ENCODE results near the gene KIF1B. TPM values are rescaled to one million over a fixed set of nuclear protein-coding genes. Genes with fewer than 3 reads are reported as not detected.

Gene KIF1B
- total RNA-seq, 2 experiments from 2014 or later = 7.9 to 9.7 TPM

DNA sequence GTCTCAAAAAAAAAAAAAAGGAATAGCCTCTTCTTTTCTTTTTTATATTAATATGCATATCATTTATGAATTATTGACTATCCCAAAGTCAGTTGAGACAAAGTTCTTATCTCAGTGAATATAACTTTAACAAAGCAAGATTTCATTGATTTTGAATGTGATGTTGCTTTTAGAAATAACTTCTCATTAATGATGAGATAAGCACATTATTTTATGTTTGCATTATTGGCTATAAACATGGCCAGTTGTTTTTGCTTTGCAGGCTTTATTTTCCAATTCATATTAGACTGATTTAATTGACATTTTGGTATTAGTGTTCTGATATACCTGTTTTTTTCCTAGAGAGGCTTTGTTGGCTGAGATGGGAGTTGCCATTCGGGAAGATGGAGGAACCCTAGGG is 81.3 kb downstream of the KIF1B start:
- H3K27me3 Mint-ChIP-seq = no peaks in the 10 kb centered on the region
- H3K27me3 ChIP-seq (ENCODE audit: control insufficient read depth in 1 of 2, insufficient read depth in 2 of 2, low read length in 2 of 2) = no peaks in the 10 kb centered on the region
- TF ChIP-seq, protein P1, sequence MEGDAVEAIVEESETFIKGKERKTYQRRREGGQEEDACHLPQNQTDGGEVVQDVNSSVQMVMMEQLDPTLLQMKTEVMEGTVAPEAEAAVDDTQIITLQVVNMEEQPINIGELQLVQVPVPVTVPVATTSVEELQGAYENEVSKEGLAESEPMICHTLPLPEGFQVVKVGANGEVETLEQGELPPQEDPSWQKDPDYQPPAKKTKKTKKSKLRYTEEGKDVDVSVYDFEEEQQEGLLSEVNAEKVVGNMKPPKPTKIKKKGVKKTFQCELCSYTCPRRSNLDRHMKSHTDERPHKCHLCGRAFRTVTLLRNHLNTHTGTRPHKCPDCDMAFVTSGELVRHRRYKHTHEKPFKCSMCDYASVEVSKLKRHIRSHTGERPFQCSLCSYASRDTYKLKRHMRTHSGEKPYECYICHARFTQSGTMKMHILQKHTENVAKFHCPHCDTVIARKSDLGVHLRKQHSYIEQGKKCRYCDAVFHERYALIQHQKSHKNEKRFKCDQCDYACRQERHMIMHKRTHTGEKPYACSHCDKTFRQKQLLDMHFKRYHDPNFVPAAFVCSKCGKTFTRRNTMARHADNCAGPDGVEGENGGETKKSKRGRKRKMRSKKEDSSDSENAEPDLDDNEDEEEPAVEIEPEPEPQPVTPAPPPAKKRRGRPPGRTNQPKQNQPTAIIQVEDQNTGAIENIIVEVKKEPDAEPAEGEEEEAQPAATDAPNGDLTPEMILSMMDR (IDR thresholded peaks at IDR 0.05) = no peak
- H3K36me3 ChIP-seq (ENCODE audit: insufficient read depth, low read length) = peaks cover 17% of the 10 kb centered on the region
- peaks cover 57% of the 10 kb centered on the region for H3K36me3 Mint-ChIP-seq (ENCODE audit: low read depth)
- no peak for ATAC-seq (ENCODE audit: poor library complexity)
- POLR2A ChIA-PET = no interaction called here
- no peak overlapping the region for H3K27ac ChIP-seq (ENCODE audit: low read depth in 1 of 2, low read length in 2 of 2)
- CTCF ChIA-PET = no interaction called here
- no peak overlapping the region for H3K4me3 Mint-ChIP-seq
- no peaks in the 10 kb centered on the region for H3K4me1 Mint-ChIP-seq (ENCODE audit: low read depth)
- no peak for DNase-seq
- no peaks in the 10 kb centered on the region for H3K9me3 Mint-ChIP-seq
- no peak overlapping the region for H3K27ac Mint-ChIP-seq
- H3K4me3 ChIP-seq (ENCODE audit: low read length) = no peak overlapping the region
- intact Hi-C loops (cut with DNase I, micrococcal nuclease) = no loop called here
- H3K4me1 ChIP-seq (ENCODE audit: insufficient read depth, low read length) = no peaks in the 10 kb centered on the region
- no peaks in the 10 kb centered on the region for H3K9me3 ChIP-seq (ENCODE audit: control insufficient read depth in 1 of 2, insufficient read depth in 1 of 2, low read length in 2 of 2)

DNA sequence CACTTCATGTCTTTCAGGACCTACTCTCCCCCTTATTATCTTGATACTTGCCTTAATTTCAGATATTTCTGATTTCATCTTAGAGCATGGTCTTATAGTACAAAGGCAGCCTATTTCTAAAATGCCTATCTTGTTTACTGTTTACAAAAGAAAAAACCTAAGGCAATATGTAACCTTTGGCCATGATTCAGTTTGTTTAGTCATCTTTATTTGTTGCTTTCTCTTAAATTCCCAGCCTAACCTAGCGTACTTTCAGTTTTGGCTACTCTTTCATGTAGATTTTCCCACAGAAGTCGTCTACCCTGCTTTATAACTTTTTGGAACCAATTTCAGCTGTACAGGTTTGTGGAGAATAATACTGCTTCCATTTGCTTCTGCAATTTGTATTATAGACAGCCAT is 81.8 kb downstream of the KIF1B start:
- intact Hi-C loops (cut with DNase I, micrococcal nuclease) = no loop called here
- H3K9me3 Mint-ChIP-seq = no peaks in the 10 kb centered on the region
- CTCF ChIA-PET = no interaction called here

DNA sequence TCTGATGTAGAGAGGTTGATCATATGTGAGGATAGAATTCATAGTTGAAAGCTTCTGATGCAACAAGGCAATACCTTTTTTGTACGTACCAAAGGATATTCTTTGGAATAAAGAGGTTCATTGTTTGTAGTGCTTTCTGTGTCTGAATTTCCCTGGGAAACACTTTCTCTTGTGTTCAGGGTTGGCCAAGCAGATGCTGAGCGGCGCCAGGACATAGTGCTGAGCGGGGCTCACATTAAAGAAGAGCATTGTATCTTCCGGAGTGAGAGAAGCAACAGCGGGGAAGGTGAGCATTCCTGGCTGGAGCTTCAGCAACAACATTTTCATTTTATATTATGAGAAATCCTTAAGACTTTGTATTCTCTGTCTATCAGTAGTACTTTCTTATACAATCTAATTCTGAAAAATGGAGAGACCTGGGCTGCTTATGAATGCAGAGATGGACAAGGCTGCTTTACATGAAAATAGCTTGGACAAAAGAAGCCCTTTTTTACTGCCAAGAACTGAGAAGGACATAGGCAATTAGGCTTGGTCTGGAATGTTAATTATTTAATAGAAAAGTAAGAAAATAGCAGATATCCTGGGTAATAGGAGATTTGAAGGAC is 85.2 kb downstream of the KIF1B start:
- CTCF ChIA-PET = no interaction called here

More for the DNA sequence above, 81.8 kb downstream of the KIF1B start:
- H3K9me3 ChIP-seq (ENCODE audit: control insufficient read depth in 1 of 2, insufficient read depth in 1 of 2, low read length in 2 of 2) = no peaks in the 10 kb centered on the region
- H3K27ac Mint-ChIP-seq = no peak overlapping the region
- DNase-seq (no peak), ATAC-seq (ENCODE audit: poor library complexity) (no peak)
- no peaks in the 10 kb centered on the region for H3K4me1 ChIP-seq (ENCODE audit: insufficient read depth, low read length)
- H3K27ac ChIP-seq (ENCODE audit: low read depth in 1 of 2, low read length in 2 of 2) = no peak overlapping the region
- H3K27me3 Mint-ChIP-seq = no peaks in the 10 kb centered on the region
- H3K4me3 Mint-ChIP-seq = no peak overlapping the region
- POLR2A ChIA-PET = no interaction called here
- no peaks in the 10 kb centered on the region for H3K4me1 Mint-ChIP-seq (ENCODE audit: low read depth)
- H3K4me3 ChIP-seq (ENCODE audit: low read length) = no peak overlapping the region
- no peaks in the 10 kb centered on the region for H3K27me3 ChIP-seq (ENCODE audit: control insufficient read depth in 1 of 2, insufficient read depth in 2 of 2, low read length in 2 of 2)
- H3K36me3 ChIP-seq (ENCODE audit: insufficient read depth, low read length) = peaks cover 22% of the 10 kb centered on the region
- TF ChIP-seq, protein P1 (IDR thresholded peaks at IDR 0.05) = no peak
- peaks cover 62% of the 10 kb centered on the region for H3K36me3 Mint-ChIP-seq (ENCODE audit: low read depth)

More for the DNA sequence above, 85.2 kb downstream of the KIF1B start:
- no peak overlapping the region for H3K4me3 ChIP-seq (ENCODE audit: low read length)
- H3K4me1 Mint-ChIP-seq (ENCODE audit: low read depth) = no peaks in the 10 kb centered on the region
- ATAC-seq (ENCODE audit: poor library complexity) (no peak), DNase-seq (no peak)
- H3K27ac ChIP-seq (ENCODE audit: low read depth in 1 of 2, low read length in 2 of 2) = no peak overlapping the region
- POLR2A ChIA-PET = no interaction called here
- H3K27me3 ChIP-seq (ENCODE audit: control insufficient read depth in 1 of 2, insufficient read depth in 2 of 2, low read length in 2 of 2) = no peaks in the 10 kb centered on the region
- no peak overlapping the region for H3K4me3 Mint-ChIP-seq
- no peak overlapping the region for H3K27ac Mint-ChIP-seq
- no peaks in the 10 kb centered on the region for H3K9me3 ChIP-seq (ENCODE audit: control insufficient read depth in 1 of 2, insufficient read depth in 1 of 2, low read length in 2 of 2)
- intact Hi-C loops (cut with DNase I, micrococcal nuclease) = no loop called here
- H3K36me3 Mint-ChIP-seq (ENCODE audit: low read depth) = peaks cover 53% of the 10 kb centered on the region
- no peaks in the 10 kb centered on the region for H3K27me3 Mint-ChIP-seq
- no peaks in the 10 kb centered on the region for H3K9me3 Mint-ChIP-seq
- H3K4me1 ChIP-seq (ENCODE audit: insufficient read depth, low read length) = no peaks in the 10 kb centered on the region
- peaks cover 18% of the 10 kb centered on the region for H3K36me3 ChIP-seq (ENCODE audit: insufficient read depth, low read length)
- TF ChIP-seq, protein P1 (IDR thresholded peaks at IDR 0.05) = no peak
